HG03575 (cell line): ENCODE results near the gene BBS9.
"Not testable (repeated sequence)": the region's sequence is repeated elsewhere in the genome, so short reads cannot be mapped to it uniquely, and the experiment has no call there.

Source experiments
- ATAC-seq: cut with Tn5 transposase; IDR thresholded peaks from one replicate; pipeline ENCODE4 v1.9.1; 2021; ENCODE audit not compliant: unreplicated experiment, insufficient number of reproducible peaks, low FRiP score; ENCODE audit errors: extremely low read depth

The BBS9 gene

GRCh38 chr7:33128990-33129805, at the start of gene BBS9:
TSS of gene BBS9 (plus strand) at chr7:33129564. CDS start at chr7:33146253, 16,689 bp downstream.
- peak; percentile 98 for ATAC-seq

DNA sequence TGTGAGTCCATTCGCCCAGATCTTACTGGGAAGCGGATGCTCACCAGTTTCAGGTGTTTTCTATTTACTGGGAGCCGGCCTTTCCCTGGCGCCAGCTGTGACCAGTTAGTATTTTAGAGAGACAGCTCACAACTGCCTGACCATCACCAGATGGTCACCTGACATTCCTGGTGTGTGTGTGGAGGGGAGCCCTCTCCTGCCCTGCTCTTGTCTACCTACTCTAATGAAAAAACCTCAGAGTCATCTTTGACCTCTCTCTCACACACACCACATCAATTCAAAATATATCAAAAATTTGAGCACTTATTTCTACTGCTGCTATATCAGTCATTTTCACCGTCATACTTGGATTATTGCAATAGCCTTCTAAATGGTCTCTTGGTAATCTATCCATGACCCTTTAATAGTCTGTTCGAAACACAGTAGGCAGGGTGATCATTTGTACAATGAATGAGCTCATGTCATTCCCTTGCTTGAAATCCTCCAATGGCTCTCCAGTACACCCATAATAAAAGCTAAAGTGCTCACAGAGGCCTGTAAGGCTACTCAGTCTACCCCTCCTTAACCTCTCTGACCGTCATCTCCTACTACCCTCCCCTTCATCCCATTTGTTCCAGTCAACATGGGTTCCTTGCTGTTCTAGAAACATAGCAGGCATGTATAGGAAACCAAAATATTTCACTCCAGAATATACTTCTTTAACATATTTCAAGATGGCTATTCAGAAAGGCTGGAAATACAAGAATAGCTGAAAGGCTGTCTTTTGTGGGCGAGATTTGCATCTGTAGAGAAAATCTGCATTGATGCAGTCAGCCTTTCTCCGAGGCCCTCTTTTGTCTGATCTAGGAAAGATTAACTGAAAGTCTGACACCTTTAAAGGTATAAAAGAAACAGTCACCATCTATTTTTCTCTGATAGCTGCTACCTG, 49.3 kb upstream of the BBS9 start:
- no peak for ATAC-seq

GRCh38 chr7:33087356-33087755, 42.0 kb upstream of the BBS9 start:
- ATAC-seq, result no peak

GRCh38 chr7:33087858-33088257, 41.5 kb upstream of the BBS9 start:
- ATAC-seq, result no peak

- no peak for ATAC-seq
Measured at GRCh38 chr7:33089142-33089541, 40.2 kb upstream of the BBS9 start.

DNA sequence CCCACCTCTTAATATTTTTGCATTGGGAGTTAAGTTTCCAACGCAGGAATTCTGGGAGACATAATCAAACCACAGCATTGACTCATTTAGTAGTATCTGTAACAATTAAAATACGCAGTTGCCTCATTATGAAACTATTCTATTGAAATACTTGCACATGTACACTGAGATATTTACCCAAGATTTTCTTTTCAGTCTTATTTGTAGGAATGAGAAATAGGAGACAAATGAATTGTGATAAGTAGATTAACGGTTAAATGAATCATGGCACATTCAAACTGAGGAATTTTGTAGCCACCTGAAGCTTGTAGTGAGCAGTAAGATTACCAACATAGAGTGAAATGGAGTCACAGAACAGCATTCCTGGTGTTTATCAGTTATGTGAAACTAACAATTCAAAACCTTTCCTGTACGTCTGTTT, 38.2 kb upstream of the BBS9 start:
- no peak for ATAC-seq

- ATAC-seq, result no peak
Measured at GRCh38 chr7:33091641-33092191, 37.6 kb upstream of the BBS9 start.

DNA sequence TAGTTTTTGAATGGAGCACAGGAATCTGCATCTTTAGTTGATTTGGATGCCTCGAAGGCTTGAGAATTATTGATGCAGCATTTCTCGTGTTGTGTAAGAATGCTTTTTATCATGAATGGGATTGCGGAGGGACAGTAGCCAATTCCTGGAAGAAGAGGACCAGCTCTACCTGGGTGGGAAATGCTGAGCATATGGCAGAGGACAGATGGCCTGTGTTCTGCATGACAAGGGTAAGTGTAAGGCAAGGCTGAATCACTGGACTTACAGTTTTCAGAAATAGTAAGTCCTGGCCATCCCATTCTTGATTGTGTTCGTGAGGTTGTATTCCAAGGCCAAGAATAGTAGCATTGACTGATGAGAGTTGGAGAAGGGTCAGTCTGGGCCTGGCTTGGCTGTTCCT, 36.1 kb upstream of the BBS9 start:
- no peak for ATAC-seq

DNA sequence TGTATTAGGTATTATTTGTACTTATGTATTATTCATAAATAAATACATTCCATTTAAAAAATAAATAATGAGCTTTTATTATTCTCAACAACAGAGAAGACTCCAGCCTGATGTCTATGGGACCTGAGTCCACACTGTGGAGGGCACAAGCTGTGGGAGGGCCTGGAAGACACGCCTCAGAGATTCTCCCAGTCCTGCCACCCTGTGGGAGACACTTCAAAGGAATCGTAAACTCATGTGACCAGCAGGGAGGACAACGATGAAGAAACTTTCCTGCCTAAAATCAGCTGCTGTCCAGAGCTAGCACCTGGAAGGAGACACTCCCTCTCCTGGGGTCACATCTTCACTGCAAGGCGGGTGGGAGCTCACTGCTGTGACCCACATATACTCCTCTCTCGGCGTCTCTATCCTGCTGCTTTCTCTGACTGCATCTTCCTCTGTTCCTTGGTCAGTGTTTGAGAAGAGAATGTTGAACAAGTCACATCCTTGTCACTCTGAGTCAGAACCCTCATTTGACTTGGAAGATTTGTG, 34.6 kb upstream of the BBS9 start:
- not testable (repeated sequence) for ATAC-seq

- no peak for ATAC-seq
Measured at GRCh38 chr7:33099154-33099940, 30.0 kb upstream of the BBS9 start.

DNA sequence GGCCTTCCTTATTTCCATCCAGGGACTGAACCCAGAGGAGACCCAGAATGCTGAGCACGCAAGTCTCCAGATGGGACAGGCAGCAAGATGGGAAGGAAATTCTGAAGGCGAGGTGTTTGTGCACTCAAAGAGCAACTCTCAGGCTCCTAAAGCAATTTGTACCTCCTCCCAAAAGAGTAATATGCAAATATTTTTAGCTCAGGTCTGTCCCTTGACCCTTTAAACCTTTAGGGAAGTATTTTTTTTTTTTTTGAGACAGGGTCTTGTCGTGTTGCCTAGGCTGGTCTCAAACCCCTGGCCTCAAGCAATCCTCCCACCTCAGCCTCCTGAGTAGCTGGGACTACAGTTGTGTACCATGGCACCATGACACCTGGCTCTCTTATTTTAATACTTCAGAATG, 28.6 kb upstream of the BBS9 start:
- no peak for ATAC-seq

DNA sequence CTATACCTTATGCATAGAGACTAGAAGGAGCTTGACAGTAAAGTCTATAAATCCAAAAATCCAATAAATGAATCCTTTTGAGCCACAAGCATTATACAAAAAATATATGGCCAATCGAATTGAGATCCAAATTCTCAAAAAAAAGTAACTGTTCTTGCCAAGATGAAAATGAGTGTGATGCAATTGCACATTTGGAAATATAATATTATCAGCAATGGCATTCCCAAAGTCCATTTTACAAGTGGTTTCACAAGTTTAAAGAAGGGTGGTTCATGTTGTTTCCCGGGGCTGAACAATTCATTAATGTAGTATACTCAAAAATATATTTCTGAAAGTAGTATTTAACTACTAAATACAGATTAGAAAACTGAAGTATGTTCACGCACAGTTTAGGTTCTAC, 27.5 kb upstream of the BBS9 start:
- no peak for ATAC-seq

DNA sequence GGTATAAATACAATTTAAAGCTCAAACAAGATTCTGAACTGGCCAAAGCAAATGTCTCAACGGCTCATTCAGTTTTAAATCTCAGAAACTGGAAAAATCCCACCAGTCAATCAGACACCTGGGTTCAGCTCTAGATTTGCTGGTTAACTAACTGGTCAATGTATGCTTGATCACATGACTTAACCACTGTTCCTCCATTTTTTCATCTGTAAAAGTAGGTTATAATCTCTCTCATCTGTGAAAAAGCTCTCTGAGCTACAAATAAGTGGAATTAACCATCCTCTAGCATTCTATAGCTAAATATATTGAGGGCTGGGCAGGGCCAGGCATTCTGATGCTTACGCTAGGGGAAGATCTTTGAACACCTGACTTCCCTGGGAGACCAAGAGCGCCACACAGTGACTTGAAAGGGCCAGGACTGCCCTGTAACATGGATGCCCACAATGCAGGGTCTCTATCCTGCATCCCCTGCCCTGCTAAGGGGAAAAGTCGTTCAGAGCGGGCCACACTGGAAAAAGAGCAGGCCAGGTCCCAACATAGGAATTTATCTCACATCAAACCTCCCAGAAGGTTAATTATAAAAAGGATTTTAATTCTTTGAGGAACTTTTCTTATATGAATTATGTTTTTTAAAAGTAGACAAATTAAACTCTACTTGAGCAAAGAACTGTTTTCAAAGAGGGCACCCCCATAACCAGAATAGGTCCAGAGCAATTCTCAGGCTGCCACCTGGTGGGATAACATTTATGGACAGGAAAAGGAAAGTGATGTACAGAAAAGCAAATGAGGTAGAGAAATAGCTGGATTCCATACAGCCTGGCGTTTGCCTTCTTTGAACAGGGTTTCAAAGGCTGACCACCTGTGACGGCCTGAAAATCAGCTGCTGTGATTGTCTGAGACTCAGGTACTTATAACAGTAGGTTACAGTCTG, 22.0 kb upstream of the BBS9 start:
- peak; percentile 39 for ATAC-seq

- ATAC-seq, result no peak
Measured at GRCh38 chr7:33108554-33109004, 20.8 kb upstream of the BBS9 start.

- ATAC-seq, result no peak
Measured at GRCh38 chr7:33109005-33109757, 20.2 kb upstream of the BBS9 start, which contains the start of gene RP9. TSS of gene RP9 (minus strand) at chr7:33109404. CDS start at chr7:33109372, 32 bp downstream.

DNA sequence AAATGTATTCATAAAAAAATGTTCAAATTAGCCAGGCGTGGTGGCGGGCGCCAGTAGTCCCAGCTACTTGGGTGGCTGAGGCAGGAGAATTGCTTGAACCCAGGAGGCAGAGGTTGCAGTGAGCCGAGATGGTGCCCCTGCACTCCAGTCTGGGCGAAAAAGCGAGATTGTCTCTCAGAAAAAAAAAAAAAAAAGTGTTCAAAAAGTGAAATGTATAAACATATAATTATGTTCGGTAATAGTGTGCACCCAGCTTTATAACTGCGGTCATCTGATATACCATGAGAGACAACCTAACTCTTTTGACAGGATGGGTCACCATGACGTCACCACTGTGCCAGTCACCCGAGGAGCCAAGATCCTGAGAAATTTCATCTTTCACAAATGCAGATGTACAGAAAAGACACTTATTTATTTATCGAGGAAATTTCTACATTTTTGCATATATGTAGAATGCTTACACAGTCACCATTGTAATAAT, 19.6 kb upstream of the BBS9 start:
- ATAC-seq, result no peak

- ATAC-seq, result no peak
Measured at GRCh38 chr7:33111614-33112013, 17.8 kb upstream of the BBS9 start.
